Kidney (tissue), 14 donors: ENCODE results near the gene RNU7-1. TPM values are rescaled to one million over a fixed set of nuclear protein-coding genes. Genes with fewer than 3 reads are reported as not detected.

ENCODE experiments used
- DNase-seq, 5 donors: peaks; one replicate each; pipeline ENCODE4 v3.0.0-alpha.2; 2013 to 2020
- FAIRE-seq: peaks from 2 replicates; lab custom pipeline; 2012; peaks lifted over from hg19 to GRCh38; lab: Jason Lieb, UNC
- H3K27ac ChIP-seq, 2 donors: one replicate each; pipeline ENCODE4 v1.7.0; 2013; ENCODE audit warnings: low read depth in 2 of 2, low read length in 2 of 2, inconsistent platforms in 1 of 2
- H3K27me3 ChIP-seq: one replicate; pipeline ENCODE4 v1.7.1; 2013; ENCODE audit warnings: low read length, inconsistent platforms; ENCODE audit not compliant: control insufficient read depth, insufficient read depth
- H3K36me3 ChIP-seq, 3 donors: one replicate each; pipeline versions ENCODE4 v1.7.0 to v1.7.1; 2013; ENCODE audit warnings: low read length in 3 of 3, control low read depth in 1 of 3, inconsistent platforms in 1 of 3; ENCODE audit not compliant: insufficient read depth in 3 of 3, control insufficient read depth in 2 of 3
- H3K4me1 ChIP-seq, 3 donors: one replicate each; pipeline versions ENCODE4 v1.7.0 to v1.7.1; 2013; ENCODE audit warnings: low read length in 3 of 3, inconsistent platforms in 1 of 3, low read depth in 1 of 3; ENCODE audit not compliant: control insufficient read depth in 2 of 3, insufficient read depth in 2 of 3
- H3K4me3 ChIP-seq, 3 donors: one replicate each; pipeline versions ENCODE4 v1.7.0 to v1.8.1; 2013; ENCODE audit warnings: low read length in 3 of 3, control low read depth in 1 of 3, inconsistent platforms in 1 of 3
- H3K9ac ChIP-seq, 3 donors: one replicate each; pipeline versions ENCODE4 v1.7.0 to v1.7.1; 2013; ENCODE audit warnings: low read length in 3 of 3, control low read depth in 1 of 3, inconsistent platforms in 1 of 3
- H3K9me3 ChIP-seq, 3 donors: one replicate each; pipeline versions ENCODE4 v1.7.0 to v1.7.1; 2013; ENCODE audit warnings: low read length in 3 of 3, control low read depth in 1 of 3, inconsistent platforms in 1 of 3; ENCODE audit not compliant: control insufficient read depth in 2 of 3, insufficient read depth in 1 of 3
- intact Hi-C: fragments of 100-400 bp; cut with DNase I; formaldehyde crosslinking; loops from one replicate; pipeline ENCODE4 v1.11.1; 2022
- polyA plus RNA-seq: library from polyadenylated mRNA; stranded (reverse); fragments of 350-450 nt; fragmentation: Illumina TruSeq; extraction: RNeasy Lipid Tissue Mini Kit (QIAGEN cat#74804); gene quantifications from one replicate; pipeline ENCODE4 v1.2.3, GENCODE V29; 2014; ENCODE audit warnings: low read depth, low replicate concordance; ENCODE audit not compliant: insufficient read depth
- total RNA-seq: library from RNA; stranded (reverse); fragmentation: NEBNext Ultra II Directional; extraction: Animal tissue kit (Norgen Biotek cat#: 25700); gene quantifications from one replicate; pipeline ENCODE4 v1.2.1, GENCODE V29; 2021
- TF ChIP-seq, protein P1 (sequence below): IDR thresholded peaks from 3 replicates; pipeline ENCODE4 v1.5.1; 2012; ENCODE audit warnings: mild to moderate bottlenecking, moderate library complexity, borderline replicate concordance; ENCODE audit not compliant: insufficient read depth; ENCODE audit errors: extremely low read depth
- donor health status: control.
- donor health status: control.
- donor health status: control.
- donor health status: control.
- donor health status: control.
- donor health status: DM: yes; HTN: yes; CAD: no.
- donor health status: Normal renal cell carcinoma (clear cell type).

The RNU7-1 gene
- total and polyA plus RNA-seq, 2 donors from 2014 or later = not detected

DNA sequence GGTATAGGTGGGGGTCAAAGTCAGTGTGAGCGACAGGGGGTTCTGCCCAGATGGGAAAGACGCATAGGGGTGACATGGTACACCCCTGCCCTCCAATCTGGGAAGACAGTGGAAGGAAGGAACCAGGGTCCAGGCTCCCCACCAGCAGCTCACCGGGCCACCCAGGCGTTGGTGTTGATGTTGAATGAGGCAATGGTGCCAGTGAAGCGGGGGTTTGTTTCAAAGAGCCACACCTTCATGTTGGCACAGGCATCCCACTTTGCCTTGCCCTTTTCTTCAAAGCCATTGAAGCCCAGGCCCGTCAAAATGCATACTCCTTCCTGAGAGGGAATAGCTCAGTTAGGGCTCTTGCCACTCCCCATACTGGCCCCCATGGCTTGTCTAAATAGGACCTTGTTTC, 34.6 kb downstream of the RNU7-1 start:
- Histone ChIP-seq H3K27ac (no peak overlapping the region), H3K4me1 (no peaks in the 10 kb centered on the region), H3K36me3 (peaks cover 11 to 69% (median 60%) of the 10 kb centered on the region in 3 donors), H3K9me3 (no peaks in the 10 kb centered on the region), H3K27me3 (no peaks in the 10 kb centered on the region), H3K4me3 (no peak overlapping the region), H3K9ac (no peak overlapping the region)
- intact Hi-C loops = no loop called here
- FAIRE-seq (no peak), DNase-seq (no peak)
- TF ChIP-seq, protein P1, sequence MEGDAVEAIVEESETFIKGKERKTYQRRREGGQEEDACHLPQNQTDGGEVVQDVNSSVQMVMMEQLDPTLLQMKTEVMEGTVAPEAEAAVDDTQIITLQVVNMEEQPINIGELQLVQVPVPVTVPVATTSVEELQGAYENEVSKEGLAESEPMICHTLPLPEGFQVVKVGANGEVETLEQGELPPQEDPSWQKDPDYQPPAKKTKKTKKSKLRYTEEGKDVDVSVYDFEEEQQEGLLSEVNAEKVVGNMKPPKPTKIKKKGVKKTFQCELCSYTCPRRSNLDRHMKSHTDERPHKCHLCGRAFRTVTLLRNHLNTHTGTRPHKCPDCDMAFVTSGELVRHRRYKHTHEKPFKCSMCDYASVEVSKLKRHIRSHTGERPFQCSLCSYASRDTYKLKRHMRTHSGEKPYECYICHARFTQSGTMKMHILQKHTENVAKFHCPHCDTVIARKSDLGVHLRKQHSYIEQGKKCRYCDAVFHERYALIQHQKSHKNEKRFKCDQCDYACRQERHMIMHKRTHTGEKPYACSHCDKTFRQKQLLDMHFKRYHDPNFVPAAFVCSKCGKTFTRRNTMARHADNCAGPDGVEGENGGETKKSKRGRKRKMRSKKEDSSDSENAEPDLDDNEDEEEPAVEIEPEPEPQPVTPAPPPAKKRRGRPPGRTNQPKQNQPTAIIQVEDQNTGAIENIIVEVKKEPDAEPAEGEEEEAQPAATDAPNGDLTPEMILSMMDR = no peak

DNA sequence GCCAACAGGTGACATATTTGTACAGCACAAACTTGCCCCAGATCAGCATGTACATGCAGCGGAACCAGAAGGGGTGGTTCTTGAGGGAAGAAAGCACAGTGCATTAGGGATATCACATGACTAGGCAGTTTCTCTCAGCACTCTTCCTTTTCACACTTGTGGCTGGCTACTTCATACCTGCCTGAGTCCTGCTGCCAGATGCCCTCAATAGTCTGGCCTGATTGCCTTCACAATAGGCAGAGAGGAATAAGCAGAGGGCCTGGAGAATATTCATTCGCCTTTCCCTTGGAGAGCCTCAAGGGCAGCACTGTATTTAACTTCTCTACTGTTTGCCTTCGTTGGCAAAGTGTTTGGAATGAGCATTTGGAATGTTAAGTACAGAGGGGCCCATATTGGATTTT, 35.0 kb downstream of the RNU7-1 start:
- H3K4me3 ChIP-seq = no peak overlapping the region
- H3K36me3 ChIP-seq = peaks cover 11 to 69% (median 62%) of the 10 kb centered on the region in 3 donors
- no peaks in the 10 kb centered on the region for H3K4me1 ChIP-seq
- no peaks in the 10 kb centered on the region for H3K9me3 ChIP-seq
- FAIRE-seq (no peak), DNase-seq (no peak)
- no peak overlapping the region for H3K27ac ChIP-seq
- no peak overlapping the region for H3K9ac ChIP-seq
- no peaks in the 10 kb centered on the region for H3K27me3 ChIP-seq
- intact Hi-C loops = no loop called here
- TF ChIP-seq, protein P1 = no peak

- no peaks in the 10 kb centered on the region for H3K4me1 ChIP-seq
- no peak overlapping the region for H3K9ac ChIP-seq
- intact Hi-C loops = no loop called here
- DNase-seq = no peak
- no peaks in the 10 kb centered on the region for H3K27me3 ChIP-seq
- TF ChIP-seq, protein P1 = no peak
- no peak overlapping the region for H3K4me3 ChIP-seq
- FAIRE-seq = no peak
- H3K36me3 ChIP-seq = peaks cover 11 to 66% (median 60%) of the 10 kb centered on the region in 3 donors
- no peak overlapping the region for H3K27ac ChIP-seq
- no peaks in the 10 kb centered on the region for H3K9me3 ChIP-seq
Observed at GRCh38 chr12:6979021-6979420, 35.4 kb downstream of the RNU7-1 start.

- DNase-seq (no peak), FAIRE-seq (no peak)
- H3K27ac ChIP-seq = no peak overlapping the region
- no peak overlapping the region for H3K9ac ChIP-seq
- TF ChIP-seq, protein P1 = no peak
- intact Hi-C loops = no loop called here
- peaks cover 11 to 62% (median 55%) of the 10 kb centered on the region in 3 donors for H3K36me3 ChIP-seq
- H3K27me3 ChIP-seq = no peaks in the 10 kb centered on the region
- no peaks in the 10 kb centered on the region for H3K9me3 ChIP-seq
- no peaks in the 10 kb centered on the region for H3K4me1 ChIP-seq
- no peak overlapping the region for H3K4me3 ChIP-seq
Observed at GRCh38 chr12:6979453-6979852, 35.8 kb downstream of the RNU7-1 start.
